Mesangial cell (primary cell): ENCODE data around the gene KCNK6. TPM values are rescaled to one million over a fixed set of nuclear protein-coding genes. Genes with fewer than 3 reads are reported as not detected.

ENCODE experiments used
- total RNA-seq: library from RNA; depleted of rRNA; stranded (reverse); fragments of >200 nt; gene quantifications from 2 replicates; pipeline ENCODE4 v1.2.3, GENCODE V29; 2015

KCNK6 gene
- 5.7 and 8.5 TPM in 2 replicates for total RNA-seq

DNA sequence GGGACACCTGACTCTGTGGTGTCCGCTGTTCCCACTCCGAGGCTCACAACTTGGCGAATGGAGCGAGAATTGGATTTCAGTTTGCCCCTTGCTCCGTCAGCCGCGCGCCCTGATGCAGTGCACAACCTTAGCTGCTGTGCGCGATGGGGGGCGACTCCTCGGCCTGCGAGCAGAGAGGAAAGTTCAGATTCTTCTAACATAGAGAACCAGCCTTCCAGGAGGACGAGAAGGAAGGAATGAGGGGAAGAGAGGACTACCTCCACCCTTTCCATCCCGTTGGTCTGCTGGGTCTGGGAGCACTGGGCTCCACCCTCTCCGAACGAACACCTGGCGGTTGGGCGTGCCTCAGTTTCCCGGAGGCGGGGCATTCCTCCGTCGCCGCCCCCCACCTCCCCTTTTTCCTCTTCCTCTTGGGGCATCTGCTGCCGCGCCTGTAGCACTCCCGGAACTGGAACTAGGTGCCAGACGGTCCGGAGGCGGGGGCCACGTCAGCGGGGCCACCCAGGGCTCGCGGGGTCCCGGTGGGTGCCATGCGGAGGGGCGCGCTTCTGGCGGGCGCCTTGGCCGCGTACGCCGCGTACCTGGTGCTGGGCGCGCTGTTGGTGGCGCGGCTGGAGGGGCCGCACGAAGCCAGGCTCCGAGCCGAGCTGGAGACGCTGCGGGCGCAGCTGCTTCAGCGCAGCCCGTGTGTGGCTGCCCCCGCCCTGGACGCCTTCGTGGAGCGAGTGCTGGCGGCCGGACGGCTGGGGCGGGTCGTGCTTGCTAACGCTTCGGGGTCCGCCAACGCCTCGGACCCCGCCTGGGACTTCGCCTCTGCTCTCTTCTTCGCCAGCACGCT, at the start of gene KCNK6:
Gene KCNK6, plus strand, starts transcription at position 425 of the 838 bp plus-strand sequence. Its CDS starts 106 bp downstream, at position 531.

DNA sequence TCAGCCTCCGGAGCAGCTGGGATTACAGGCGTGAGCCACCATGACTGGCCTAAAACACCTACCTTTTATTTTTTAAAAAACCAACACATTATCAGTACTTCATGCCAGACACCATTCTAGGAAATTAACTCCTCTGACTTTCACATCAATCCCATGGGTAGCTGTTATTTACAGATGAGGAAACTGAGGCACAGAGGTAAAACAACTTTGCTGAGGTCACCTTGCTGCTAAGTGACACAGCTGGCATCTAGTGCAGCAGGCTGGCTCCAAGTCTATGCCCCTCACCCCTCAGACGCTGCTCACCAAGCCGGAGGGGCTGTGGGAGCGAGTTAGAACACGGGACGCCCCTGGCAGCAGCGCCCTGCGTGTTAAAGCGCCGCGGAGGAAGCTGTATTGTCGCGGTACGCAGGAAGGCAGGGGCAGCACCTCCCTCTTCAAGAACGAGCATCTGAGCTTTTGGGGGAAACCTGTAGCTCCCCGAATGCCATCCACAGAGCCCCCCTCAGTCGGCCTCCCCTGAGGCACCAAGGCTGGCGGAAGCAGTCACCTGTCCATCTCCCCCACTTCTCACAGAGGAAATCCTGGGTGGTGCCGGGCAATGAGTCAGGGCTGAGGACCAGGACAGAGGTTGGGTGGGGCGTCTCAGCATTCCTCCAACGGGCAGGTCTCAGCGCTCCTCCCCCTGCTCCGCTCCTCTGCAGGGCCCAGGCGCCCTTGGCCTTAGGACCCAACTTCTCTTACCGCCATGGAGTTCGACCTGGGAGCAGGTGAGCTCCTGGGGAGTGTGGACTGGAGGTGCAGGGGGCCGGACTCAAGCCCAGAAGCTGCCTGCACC, 15.9 kb upstream of the KCNK6 start, which contains the start of gene C19orf33:
Gene C19orf33, plus strand, starts transcription at position 735 of the 835 bp plus-strand sequence. Its CDS starts 11 bp downstream, at position 746.

GRCh38 chr19:38315657-38316476, 3.8 kb upstream of the KCNK6 start, which contains the start of gene YIF1B:
Gene YIF1B (minus strand): TSS chr19:38315947. CDS start chr19:38315917, 30 bp downstream.

DNA sequence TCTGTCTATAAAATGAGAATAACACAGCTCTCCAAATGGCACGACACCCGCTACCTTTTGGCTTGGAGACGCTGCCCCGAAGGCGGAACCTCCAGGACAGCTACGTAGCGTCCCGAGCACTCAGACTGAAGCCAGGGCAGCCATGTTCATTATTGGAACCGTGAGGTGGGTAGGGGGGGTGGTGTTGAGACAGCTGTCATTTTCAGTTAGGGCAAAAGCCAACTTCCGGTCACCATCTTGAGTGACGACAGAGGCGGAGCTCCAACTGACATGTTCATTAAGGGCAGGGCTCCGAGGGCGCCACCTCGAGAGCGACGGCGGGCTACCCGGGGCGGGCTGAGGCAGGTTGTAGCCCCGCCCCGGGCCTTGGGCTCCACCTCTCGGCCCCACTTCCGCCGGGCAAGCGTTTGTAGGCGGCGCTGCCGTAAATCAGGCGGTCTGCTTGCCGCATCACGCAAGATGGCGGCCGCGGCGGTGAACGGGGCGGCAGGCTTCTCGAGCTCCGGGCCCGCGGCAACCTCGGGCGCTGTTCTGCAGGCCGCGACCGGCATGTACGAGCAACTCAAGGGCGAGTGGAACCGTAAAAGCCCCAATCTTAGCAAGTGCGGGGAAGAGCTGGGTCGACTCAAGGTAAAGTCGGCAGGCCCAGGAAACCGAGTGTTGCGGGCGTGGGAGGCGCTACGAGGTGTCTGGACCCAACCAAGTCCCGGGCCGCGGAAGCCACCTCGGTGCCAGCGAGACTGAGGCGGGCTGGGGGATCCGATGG, 54.9 kb downstream of the KCNK6 start, which contains the start of gene PSMD8:
Gene PSMD8, plus strand, starts transcription at position 240 of the 766 bp plus-strand sequence. Its CDS starts 31 bp downstream, at position 271.

Other genes starting within 250 kb of the KCNK6 start
- gene DPF1, start 95.6 kb upstream of the KCNK6 start, total RNA-seq, result 0.63 and 2.9 TPM in 2 replicates
- 26.5 and 37.6 TPM in 2 replicates for gene PPP1R14A, start 63.5 kb upstream of the KCNK6 start, total RNA-seq
- gene SPINT2, start 55.3 kb upstream of the KCNK6 start, total RNA-seq, result 234 and 512 TPM in 2 replicates
- gene C19orf33, start 15.6 kb upstream of the KCNK6 start, total RNA-seq, result 209 and 318 TPM in 2 replicates
- gene YIF1B, start 3.9 kb upstream of the KCNK6 start, total RNA-seq, result 114 and 149 TPM in 2 replicates
- gene CATSPERG, start 16.0 kb downstream of the KCNK6 start, total RNA-seq, result 0.16 and 0.51 TPM in 2 replicates
- gene PSMD8, start 54.7 kb downstream of the KCNK6 start, total RNA-seq, result 403 and 452 TPM in 2 replicates
- gene GGN, start 68.2 kb downstream of the KCNK6 start, total RNA-seq, result 1.1 and 1.3 TPM in 2 replicates
- 0.81 and 1.5 TPM in 2 replicates for gene SPRED3, start 68.9 kb downstream of the KCNK6 start, total RNA-seq
- 11.6 and 15.1 TPM in 2 replicates for gene FAM98C, start 83.2 kb downstream of the KCNK6 start, total RNA-seq
- not detected in 2 replicates for gene RASGRP4, start 106.4 kb downstream of the KCNK6 start, total RNA-seq
- gene RYR1, start 113.8 kb downstream of the KCNK6 start, total RNA-seq, result under 0.01 and 0.13 TPM in 2 replicates